GM13977 (cell line): Measurements from ENCODE around the gene ENO1.

ENCODE experiments used
- DNase-seq: peaks from one replicate; pipeline ENCODE4 v3.0.0; 2012; ENCODE audit warnings: low spot score
- in situ Hi-C: fragments of 300-500 bp; cut with MboI; formaldehyde crosslinking; loops from one replicate; pipeline ENCODE4 v1.12.0; 2022; ENCODE audit warnings: low sequenced_read_pairs, low pct_unique_long_range_greater_than_20kb, mixed read lengths, inconsistent platforms; ENCODE audit not compliant: unreplicated experiment
- TF ChIP-seq, protein P1 (sequence below): IDR thresholded peaks from 2 replicates; pipeline ENCODE4 v1.5.1; 2012; ENCODE audit warnings: mild to moderate bottlenecking, control low read depth; ENCODE audit not compliant: insufficient read depth; ENCODE audit errors: extremely low read depth, missing control alignments

The ENO1 gene

DNA sequence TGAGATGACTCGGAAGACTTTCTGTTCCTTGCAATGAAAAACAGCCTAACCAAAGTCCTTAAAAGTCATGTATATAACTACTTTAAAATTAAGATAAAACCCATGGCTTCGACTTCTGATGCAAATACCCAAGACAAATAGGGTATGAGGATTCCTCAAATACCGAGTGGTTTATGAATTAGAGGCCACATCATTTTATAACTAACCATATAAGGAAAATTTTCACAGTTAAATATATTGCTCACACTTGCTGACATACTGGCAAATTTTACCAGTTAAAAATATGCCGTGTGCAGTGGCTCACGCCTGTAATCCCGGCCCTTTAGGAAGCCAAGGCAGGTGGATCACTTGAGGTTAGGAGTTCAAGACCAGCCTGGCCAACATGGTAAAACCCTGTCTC is 66.4 kb downstream of the ENO1 start:
- TF ChIP-seq, protein P1, sequence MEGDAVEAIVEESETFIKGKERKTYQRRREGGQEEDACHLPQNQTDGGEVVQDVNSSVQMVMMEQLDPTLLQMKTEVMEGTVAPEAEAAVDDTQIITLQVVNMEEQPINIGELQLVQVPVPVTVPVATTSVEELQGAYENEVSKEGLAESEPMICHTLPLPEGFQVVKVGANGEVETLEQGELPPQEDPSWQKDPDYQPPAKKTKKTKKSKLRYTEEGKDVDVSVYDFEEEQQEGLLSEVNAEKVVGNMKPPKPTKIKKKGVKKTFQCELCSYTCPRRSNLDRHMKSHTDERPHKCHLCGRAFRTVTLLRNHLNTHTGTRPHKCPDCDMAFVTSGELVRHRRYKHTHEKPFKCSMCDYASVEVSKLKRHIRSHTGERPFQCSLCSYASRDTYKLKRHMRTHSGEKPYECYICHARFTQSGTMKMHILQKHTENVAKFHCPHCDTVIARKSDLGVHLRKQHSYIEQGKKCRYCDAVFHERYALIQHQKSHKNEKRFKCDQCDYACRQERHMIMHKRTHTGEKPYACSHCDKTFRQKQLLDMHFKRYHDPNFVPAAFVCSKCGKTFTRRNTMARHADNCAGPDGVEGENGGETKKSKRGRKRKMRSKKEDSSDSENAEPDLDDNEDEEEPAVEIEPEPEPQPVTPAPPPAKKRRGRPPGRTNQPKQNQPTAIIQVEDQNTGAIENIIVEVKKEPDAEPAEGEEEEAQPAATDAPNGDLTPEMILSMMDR = no peak
- no peak for DNase-seq
- in situ Hi-C loops = no loop called here
